SK-N-SH (cell line): Measurements from ENCODE around the gene MYOM3. TPM values are rescaled to one million over a fixed set of nuclear protein-coding genes. Genes with fewer than 3 reads are reported as not detected.
"Not testable (repeated sequence)": the region's sequence is repeated elsewhere in the genome, so short reads cannot be mapped to it uniquely, and the experiment has no call there.

Source experiments
- CTCF ChIA-PET: fragments of 300-600, 350-600 bp; formaldehyde crosslinking; extraction: SDS; loops from one replicate; lab custom pipeline; 2021; lab: Yijun Ruan, JAX
- POLR2A ChIA-PET: fragments of 350-600 bp; sonication (Branson Sonifier 250); formaldehyde crosslinking; extraction: SDS; loops from one replicate; lab custom pipeline; 2020; ENCODE audit warnings: antibody characterized with exemption, inconsistent platforms; lab: Yijun Ruan, JAX
- DNase-seq: peaks from one replicate; pipeline ENCODE4 v3.0.0; 2012
- H2AFZ ChIP-seq: fragments of 200-600 bp; sonication (generic); 2 replicates; pipeline ENCODE4 v1.8.1; 2016; ENCODE audit warnings: antibody characterized with exemption, mild to moderate bottlenecking, low read depth
- H3F3A ChIP-seq: fragments of 200-600 bp; sonication (generic); replicated peaks from 2 replicates; pipeline ENCODE3; 2016; ENCODE audit warnings: antibody characterized with exemption, mild to moderate bottlenecking; ENCODE audit not compliant: insufficient read depth
- H3K27ac ChIP-seq, 2 experiments: fragments of 200-500 bp in 1 of 2; fragments of 200-600 bp in 1 of 2; sonication (Bioruptor generic) in 1 of 2; sonication (generic), shearing (Covaris generic) in 1 of 2; 2 replicates each; pipeline versions ENCODE4 v1.5.1 to v1.6.1; 2014 to 2016; ENCODE audit warnings: low read depth in 2 of 2, inconsistent platforms in 1 of 2, low read length in 1 of 2, mild to moderate bottlenecking in 1 of 2, mixed read lengths in 1 of 2
- H3K27me3 ChIP-seq: fragments of 200-600 bp; sonication (generic), shearing (Covaris generic); 2 replicates; pipeline ENCODE4 v1.6.1; 2016; ENCODE audit warnings: mixed run types; ENCODE audit not compliant: insufficient read depth
- H3K36me3 ChIP-seq, 2 experiments: fragments of 200-500 bp in 1 of 2; fragments of 200-600 bp in 1 of 2; sonication (Bioruptor generic) in 1 of 2; sonication (generic) in 1 of 2; replicated peaks in 1 of 2; 2 replicates each; pipeline versions ENCODE3 to v1.5.1; 2014 to 2016; ENCODE audit warnings: low read length in 1 of 2, mild to moderate bottlenecking in 1 of 2; ENCODE audit not compliant: insufficient read depth in 2 of 2, control insufficient read depth in 1 of 2
- H3K4me1 ChIP-seq, 2 experiments: fragments of 200-500 bp in 1 of 2; fragments of 200-600 bp in 1 of 2; sonication (Bioruptor generic) in 1 of 2; sonication (generic), shearing (Covaris generic) in 1 of 2; 2 replicates each; pipeline versions ENCODE4 v1.5.1 to v1.6.1; 2014 to 2016; ENCODE audit warnings: low read depth in 1 of 2, low read length in 1 of 2, mixed run types in 1 of 2; ENCODE audit not compliant: insufficient read depth in 2 of 2, control insufficient read depth in 1 of 2
- H3K4me2 ChIP-seq: fragments of 200-600 bp; sonication (generic), shearing (Covaris generic); 2 replicates; pipeline ENCODE4 v1.6.1; 2017; ENCODE audit warnings: mixed run types
- H3K4me3 ChIP-seq, 2 experiments: fragments of 200-500 bp in 1 of 2; fragments of 200-600 bp in 1 of 2; sonication (Bioruptor generic) in 1 of 2; sonication (generic), shearing (Covaris generic) in 1 of 2; 2 replicates each; pipeline versions ENCODE4 v1.5.1 to v1.8.1; 2014 to 2016; ENCODE audit warnings: low read depth in 2 of 2, inconsistent platforms in 1 of 2, low read length in 1 of 2, mild to moderate bottlenecking in 1 of 2, mixed read lengths in 1 of 2, moderate library complexity in 1 of 2
- H3K79me2 ChIP-seq: fragments of 200-600 bp; sonication (generic); 2 replicates; pipeline ENCODE4 v1.8.1; 2017; ENCODE audit warnings: mild to moderate bottlenecking; ENCODE audit not compliant: insufficient read depth
- H3K9ac ChIP-seq: fragments of 200-600 bp; sonication (generic); 2 replicates; pipeline ENCODE4 v1.6.1; 2017; ENCODE audit warnings: mixed run types
- H3K9me2 ChIP-seq: fragments of 200-600 bp; sonication (generic); 2 replicates; pipeline ENCODE4 v1.6.1; 2017; ENCODE audit warnings: mixed run types
- H3K9me3 ChIP-seq: fragments of 200-600 bp; sonication (generic); 2 replicates; pipeline ENCODE4 v1.6.1; 2017; ENCODE audit warnings: mixed run types, mild to moderate bottlenecking, moderate library complexity
- H4K20me1 ChIP-seq: fragments of 200-600 bp; sonication (generic); 2 replicates; pipeline ENCODE4 v1.6.1; 2017; ENCODE audit warnings: mild to moderate bottlenecking, mixed run types; ENCODE audit not compliant: insufficient read depth
- ELF1 ChIP-seq: IDR thresholded peaks from 2 replicates; pipeline ENCODE4 v1.4.0; 2012
- FOXJ3 ChIP-seq: sonication (generic); formaldehyde crosslinking; IDR thresholded peaks from 2 replicates; pipeline ENCODE4 v1.5.1; 2020; ENCODE audit warnings: mild to moderate bottlenecking, missing genetic modification reagents
- IRF3 ChIP-seq: fragments of 150-350 bp; IDR thresholded peaks from 2 replicates; pipeline ENCODE4 v1.6.1; 2016; ENCODE audit warnings: mild to moderate bottlenecking, low read depth, low read length
- JUND ChIP-seq: IDR thresholded peaks from 2 replicates; pipeline ENCODE4 v1.4.0; 2012
- MXI1 ChIP-seq: IDR thresholded peaks from 2 replicates; pipeline ENCODE4 v1.6.1; 2012; ENCODE audit warnings: mild to moderate bottlenecking, low read depth, low read length, improper control_type of control experiment
- RAD21 ChIP-seq: IDR thresholded peaks from 2 replicates; pipeline ENCODE4 v1.6.1; 2012; ENCODE audit warnings: mild to moderate bottlenecking, low read length
- RCOR1 ChIP-seq: fragments of 150-350 bp; IDR thresholded peaks from 2 replicates; pipeline ENCODE4 v1.6.1; 2017; ENCODE audit warnings: antibody characterized with exemption, low read length
- SMC3 ChIP-seq: IDR thresholded peaks from 2 replicates; pipeline ENCODE4 v1.6.1; 2012; ENCODE audit warnings: low read depth, low read length, improper control_type of control experiment
- WGBS: methylation state at CpG from one replicate; pipeline ENCODE4 v1.1.6; 2017; ENCODE audit warnings: low lambda C conversion rate; 5-methylcytosine and 5-hydroxymethylcytosine counted together
- polyA plus RNA-seq, 3 experiments: library from polyadenylated mRNA; depleted of rRNA; stranded (reverse); fragments of >200 nt; gene quantifications; 2 replicates each; pipeline ENCODE4 v1.2.3, GENCODE V29; 2012
- TF ChIP-seq, protein P1 (sequence below): IDR thresholded peaks from 2 replicates; pipeline ENCODE4 v1.4.0; 2012; ENCODE audit warnings: low read depth, borderline replicate concordance
- TF ChIP-seq, protein P2 (sequence below): IDR thresholded peaks from 2 replicates; pipeline ENCODE4 v1.6.1; 2012; ENCODE audit warnings: mild to moderate bottlenecking, low read depth, low read length, moderate library complexity
- TF ChIP-seq, protein P3 (sequence below): fragments of 200-600 bp; sonication (generic); IDR thresholded peaks from 2 replicates; pipeline ENCODE4 v1.6.1; 2017; ENCODE audit warnings: antibody characterized with exemption, mild to moderate bottlenecking, moderate library complexity

Gene MYOM3
- polyA plus RNA-seq, 1 of the 3 experiments (the other 2 are of a cell fraction), result 0.02 TPM

DNA sequence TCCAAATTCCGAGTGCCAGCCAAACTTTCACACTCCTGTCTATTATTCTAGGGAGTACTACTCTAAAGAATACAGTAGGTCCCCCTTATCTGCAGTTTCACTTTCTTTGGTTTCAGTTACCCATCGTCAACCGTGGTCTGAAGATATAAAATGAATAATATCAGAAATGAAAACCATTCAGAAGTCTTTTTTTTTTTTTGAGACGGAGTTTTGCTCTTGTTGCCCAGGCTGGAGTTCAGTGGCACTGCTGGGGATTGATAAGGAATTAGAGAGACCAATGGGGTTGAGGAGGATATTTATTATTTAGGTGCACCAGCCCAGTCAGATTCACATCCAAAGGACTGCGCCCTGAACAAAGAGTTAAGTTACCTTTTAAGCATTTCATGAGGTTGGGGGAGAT lies 79.0 kb downstream of the MYOM3 start (continued):
- TF ChIP-seq RCOR1 (no peak), MXI1 (no peak), JUND (no peak), ELF1 (no peak)
- TF ChIP-seq, protein P1, sequence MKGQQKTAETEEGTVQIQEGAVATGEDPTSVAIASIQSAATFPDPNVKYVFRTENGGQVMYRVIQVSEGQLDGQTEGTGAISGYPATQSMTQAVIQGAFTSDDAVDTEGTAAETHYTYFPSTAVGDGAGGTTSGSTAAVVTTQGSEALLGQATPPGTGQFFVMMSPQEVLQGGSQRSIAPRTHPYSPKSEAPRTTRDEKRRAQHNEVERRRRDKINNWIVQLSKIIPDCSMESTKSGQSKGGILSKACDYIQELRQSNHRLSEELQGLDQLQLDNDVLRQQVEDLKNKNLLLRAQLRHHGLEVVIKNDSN, result no peak

- H3K4me3 ChIP-seq, CTCF ChIA-PET, H3F3A ChIP-seq, H3K4me2 ChIP-seq, H3K79me2 ChIP-seq, H2AFZ ChIP-seq, DNase-seq, POLR2A ChIA-PET, H3K27me3 ChIP-seq, H3K9me2 ChIP-seq, H3K27ac ChIP-seq, H3K9me3 ChIP-seq, H4K20me1 ChIP-seq, H3K36me3 ChIP-seq, H3K4me1 ChIP-seq, H3K9ac ChIP-seq: not testable (repeated sequence)
- 83% methylated on average over 7 of the region's 7 CpGs for WGBS
Observed at GRCh38 chr1:24030976-24031516, 80.9 kb downstream of the MYOM3 start.

GRCh38 chr1:24027838-24028468 lies 84.0 kb downstream of the MYOM3 start:
- Histone ChIP-seq H3K9ac (no peak overlapping the region), H3K27ac (no peak overlapping the region), H3K79me2 (no peaks in the 10 kb centered on the region), H3K27me3 (no peaks in the 10 kb centered on the region), H3F3A (no peaks in the 10 kb centered on the region), H3K4me1 (peaks cover 0 to 6% of the 10 kb centered on the region in 2 experiments; a peak in 1 of 4 replicates), H2AFZ (no peak overlapping the region), H4K20me1 (no peaks in the 10 kb centered on the region), H3K9me3 (no peaks in the 10 kb centered on the region), H3K9me2 (no peaks in the 10 kb centered on the region), H3K36me3 (no peaks in the 10 kb centered on the region), H3K4me3 (no peak overlapping the region), H3K4me2 (no peak overlapping the region)
- POLR2A ChIA-PET, result no interaction called here
- CTCF ChIA-PET, result interaction anchor here (0.6 to 2.0 kb wide), 20 partner anchors 8 to 256 kb away, joined by 3 to 10 read pairs (median 4); partner anchors contain the start of genes PNRC2 and SRSF10
- 75% methylated on average over 4 of the region's 4 CpGs for WGBS
- peak; percentile 38 for DNase-seq
- TF ChIP-seq IRF3 (no peak), RAD21 (peak; percentile 67), FOXJ3 (no peak), SMC3 (peak; percentile 64)
- TF ChIP-seq, protein P2, sequence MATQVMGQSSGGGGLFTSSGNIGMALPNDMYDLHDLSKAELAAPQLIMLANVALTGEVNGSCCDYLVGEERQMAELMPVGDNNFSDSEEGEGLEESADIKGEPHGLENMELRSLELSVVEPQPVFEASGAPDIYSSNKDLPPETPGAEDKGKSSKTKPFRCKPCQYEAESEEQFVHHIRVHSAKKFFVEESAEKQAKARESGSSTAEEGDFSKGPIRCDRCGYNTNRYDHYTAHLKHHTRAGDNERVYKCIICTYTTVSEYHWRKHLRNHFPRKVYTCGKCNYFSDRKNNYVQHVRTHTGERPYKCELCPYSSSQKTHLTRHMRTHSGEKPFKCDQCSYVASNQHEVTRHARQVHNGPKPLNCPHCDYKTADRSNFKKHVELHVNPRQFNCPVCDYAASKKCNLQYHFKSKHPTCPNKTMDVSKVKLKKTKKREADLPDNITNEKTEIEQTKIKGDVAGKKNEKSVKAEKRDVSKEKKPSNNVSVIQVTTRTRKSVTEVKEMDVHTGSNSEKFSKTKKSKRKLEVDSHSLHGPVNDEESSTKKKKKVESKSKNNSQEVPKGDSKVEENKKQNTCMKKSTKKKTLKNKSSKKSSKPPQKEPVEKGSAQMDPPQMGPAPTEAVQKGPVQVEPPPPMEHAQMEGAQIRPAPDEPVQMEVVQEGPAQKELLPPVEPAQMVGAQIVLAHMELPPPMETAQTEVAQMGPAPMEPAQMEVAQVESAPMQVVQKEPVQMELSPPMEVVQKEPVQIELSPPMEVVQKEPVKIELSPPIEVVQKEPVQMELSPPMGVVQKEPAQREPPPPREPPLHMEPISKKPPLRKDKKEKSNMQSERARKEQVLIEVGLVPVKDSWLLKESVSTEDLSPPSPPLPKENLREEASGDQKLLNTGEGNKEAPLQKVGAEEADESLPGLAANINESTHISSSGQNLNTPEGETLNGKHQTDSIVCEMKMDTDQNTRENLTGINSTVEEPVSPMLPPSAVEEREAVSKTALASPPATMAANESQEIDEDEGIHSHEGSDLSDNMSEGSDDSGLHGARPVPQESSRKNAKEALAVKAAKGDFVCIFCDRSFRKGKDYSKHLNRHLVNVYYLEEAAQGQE, result no peak
- TF ChIP-seq, protein P3, sequence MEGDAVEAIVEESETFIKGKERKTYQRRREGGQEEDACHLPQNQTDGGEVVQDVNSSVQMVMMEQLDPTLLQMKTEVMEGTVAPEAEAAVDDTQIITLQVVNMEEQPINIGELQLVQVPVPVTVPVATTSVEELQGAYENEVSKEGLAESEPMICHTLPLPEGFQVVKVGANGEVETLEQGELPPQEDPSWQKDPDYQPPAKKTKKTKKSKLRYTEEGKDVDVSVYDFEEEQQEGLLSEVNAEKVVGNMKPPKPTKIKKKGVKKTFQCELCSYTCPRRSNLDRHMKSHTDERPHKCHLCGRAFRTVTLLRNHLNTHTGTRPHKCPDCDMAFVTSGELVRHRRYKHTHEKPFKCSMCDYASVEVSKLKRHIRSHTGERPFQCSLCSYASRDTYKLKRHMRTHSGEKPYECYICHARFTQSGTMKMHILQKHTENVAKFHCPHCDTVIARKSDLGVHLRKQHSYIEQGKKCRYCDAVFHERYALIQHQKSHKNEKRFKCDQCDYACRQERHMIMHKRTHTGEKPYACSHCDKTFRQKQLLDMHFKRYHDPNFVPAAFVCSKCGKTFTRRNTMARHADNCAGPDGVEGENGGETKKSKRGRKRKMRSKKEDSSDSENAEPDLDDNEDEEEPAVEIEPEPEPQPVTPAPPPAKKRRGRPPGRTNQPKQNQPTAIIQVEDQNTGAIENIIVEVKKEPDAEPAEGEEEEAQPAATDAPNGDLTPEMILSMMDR, result peak; percentile 75
